GM12873 (cell line): ENCODE measurements around the gene CDK12.

Experiments used
- TF ChIP-seq, protein P1 (sequence below): IDR thresholded peaks from 2 replicates; pipeline ENCODE4 v1.5.1; 2012; ENCODE audit warnings: low read depth, mild to moderate bottlenecking, moderate library complexity, low read length, control low read depth; ENCODE audit not compliant: insufficient read depth; ENCODE audit errors: missing control alignments

Gene CDK12

GRCh38 chr17:39455919-39456318 is 5.4 kb upstream of the CDK12 start:
- TF ChIP-seq, protein P1, sequence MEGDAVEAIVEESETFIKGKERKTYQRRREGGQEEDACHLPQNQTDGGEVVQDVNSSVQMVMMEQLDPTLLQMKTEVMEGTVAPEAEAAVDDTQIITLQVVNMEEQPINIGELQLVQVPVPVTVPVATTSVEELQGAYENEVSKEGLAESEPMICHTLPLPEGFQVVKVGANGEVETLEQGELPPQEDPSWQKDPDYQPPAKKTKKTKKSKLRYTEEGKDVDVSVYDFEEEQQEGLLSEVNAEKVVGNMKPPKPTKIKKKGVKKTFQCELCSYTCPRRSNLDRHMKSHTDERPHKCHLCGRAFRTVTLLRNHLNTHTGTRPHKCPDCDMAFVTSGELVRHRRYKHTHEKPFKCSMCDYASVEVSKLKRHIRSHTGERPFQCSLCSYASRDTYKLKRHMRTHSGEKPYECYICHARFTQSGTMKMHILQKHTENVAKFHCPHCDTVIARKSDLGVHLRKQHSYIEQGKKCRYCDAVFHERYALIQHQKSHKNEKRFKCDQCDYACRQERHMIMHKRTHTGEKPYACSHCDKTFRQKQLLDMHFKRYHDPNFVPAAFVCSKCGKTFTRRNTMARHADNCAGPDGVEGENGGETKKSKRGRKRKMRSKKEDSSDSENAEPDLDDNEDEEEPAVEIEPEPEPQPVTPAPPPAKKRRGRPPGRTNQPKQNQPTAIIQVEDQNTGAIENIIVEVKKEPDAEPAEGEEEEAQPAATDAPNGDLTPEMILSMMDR: no peak

DNA sequence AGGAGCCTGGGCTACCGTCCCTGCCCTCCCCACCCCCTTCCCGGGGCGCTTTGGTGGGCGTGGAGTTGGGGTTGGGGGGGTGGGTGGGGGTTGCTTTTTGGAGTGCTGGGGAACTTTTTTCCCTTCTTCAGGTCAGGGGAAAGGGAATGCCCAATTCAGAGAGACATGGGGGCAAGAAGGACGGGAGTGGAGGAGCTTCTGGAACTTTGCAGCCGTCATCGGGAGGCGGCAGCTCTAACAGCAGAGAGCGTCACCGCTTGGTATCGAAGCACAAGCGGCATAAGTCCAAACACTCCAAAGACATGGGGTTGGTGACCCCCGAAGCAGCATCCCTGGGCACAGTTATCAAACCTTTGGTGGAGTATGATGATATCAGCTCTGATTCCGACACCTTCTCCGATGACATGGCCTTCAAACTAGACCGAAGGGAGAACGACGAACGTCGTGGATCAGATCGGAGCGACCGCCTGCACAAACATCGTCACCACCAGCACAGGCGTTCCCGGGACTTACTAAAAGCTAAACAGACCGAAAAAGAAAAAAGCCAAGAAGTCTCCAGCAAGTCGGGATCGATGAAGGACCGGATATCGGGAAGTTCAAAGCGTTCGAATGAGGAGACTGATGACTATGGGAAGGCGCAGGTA is 762 bp downstream of the CDK12 start:
- TF ChIP-seq, protein P1: no peak

DNA sequence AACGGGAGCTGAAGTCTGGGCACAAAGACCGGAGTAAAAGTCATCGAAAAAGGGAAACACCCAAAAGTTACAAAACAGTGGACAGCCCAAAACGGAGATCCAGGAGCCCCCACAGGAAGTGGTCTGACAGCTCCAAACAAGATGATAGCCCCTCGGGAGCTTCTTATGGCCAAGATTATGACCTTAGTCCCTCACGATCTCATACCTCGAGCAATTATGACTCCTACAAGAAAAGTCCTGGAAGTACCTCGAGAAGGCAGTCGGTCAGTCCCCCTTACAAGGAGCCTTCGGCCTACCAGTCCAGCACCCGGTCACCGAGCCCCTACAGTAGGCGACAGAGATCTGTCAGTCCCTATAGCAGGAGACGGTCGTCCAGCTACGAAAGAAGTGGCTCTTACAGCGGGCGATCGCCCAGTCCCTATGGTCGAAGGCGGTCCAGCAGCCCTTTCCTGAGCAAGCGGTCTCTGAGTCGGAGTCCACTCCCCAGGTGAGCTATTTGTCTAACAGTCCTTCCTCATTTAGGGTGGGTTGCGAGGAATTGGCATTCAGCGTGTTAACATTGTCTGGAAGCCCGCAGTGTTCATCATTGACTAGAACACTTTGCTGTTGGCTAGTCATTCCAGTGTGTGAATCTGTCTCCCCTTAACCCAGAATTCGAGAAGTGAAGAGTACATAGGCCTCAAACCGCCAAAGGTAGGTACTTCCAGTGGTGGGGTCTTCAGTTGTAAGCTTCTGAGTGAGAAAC is 1.5 kb downstream of the CDK12 start:
- TF ChIP-seq, protein P1: no peak

DNA sequence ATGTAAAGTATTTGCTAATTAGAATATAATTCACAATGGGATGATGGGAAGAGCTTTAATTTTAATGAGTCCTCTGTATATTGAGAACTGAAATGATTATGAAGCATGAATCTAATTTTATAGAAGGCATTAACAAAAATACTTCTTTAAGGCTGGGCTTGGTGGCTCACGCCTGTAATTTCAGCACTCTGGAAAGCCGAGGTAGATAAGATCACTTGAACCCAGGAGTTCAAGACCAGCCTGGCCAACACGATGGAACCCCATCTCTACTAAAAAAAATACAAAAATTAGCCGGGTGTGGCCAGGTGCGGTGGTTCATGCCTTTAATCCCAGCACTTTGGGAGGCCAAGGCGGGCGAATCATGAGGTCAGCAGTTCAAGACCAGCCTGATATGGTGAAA is 12.0 kb downstream of the CDK12 start:
- TF ChIP-seq, protein P1: no peak

DNA sequence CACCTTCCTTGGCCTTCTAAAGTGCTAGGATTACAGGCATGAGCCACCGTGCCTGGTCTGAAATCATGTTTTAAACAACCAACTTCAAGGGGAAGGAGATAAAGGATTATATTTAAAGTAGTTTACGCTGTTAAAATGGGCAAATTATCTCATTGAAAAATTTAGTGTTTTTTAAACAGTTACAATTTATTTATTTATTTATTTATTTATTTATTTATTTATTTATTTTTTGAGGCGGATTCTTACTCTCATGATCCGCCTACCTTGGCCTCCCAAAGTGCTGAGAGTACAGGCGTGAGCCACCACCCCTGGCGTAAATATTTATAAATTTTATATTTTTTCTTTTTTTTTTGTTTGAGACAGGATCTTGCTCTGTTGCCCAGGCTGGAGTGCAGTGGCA is 22.2 kb downstream of the CDK12 start:
- TF ChIP-seq, protein P1: no peak

- TF ChIP-seq, protein P1: no peak
These were observed 22.9 kb downstream of the CDK12 start for GRCh38 chr17:39484178-39484577.

- TF ChIP-seq, protein P1: no peak
These were observed 24.3 kb downstream of the CDK12 start for GRCh38 chr17:39485555-39485954.
